ENCODE data around the gene PGAM5. TPM values are rescaled to one million over a fixed set of nuclear protein-coding genes. Genes with fewer than 3 reads are reported as not detected.
A peak's percentile ranks its signal among the peaks of the same experiment; 100 is the strongest.

The PGAM5 gene
- total RNA-seq, 1 donor from 2014 or later: 25.4 TPM

GRCh38 chr12:132708150-132708549, 2.5 kb upstream of the PGAM5 start:
- H3K36me3 ChIP-seq: no peaks in the 10 kb centered on the region
- no peak for TF ChIP-seq CTCF (IDR thresholded peaks at IDR 0.05)
- peaks cover 16% of the 10 kb centered on the region for H3K4me1 ChIP-seq
- H3K9me3 ChIP-seq: no peaks in the 10 kb centered on the region
- intact Hi-C loops (cut with DNase I): no loop called here
- H3K27ac ChIP-seq: no peak overlapping the region
- H3K27me3 ChIP-seq: no peaks in the 10 kb centered on the region
- no peak overlapping the region for H3K4me3 ChIP-seq
- DNase-seq (no peak), ATAC-seq (no peak)

GRCh38 chr12:132710043-132710404, 618 bp upstream of the PGAM5 start:
- H3K9me3 ChIP-seq: no peaks in the 10 kb centered on the region
- H3K36me3 ChIP-seq: peaks cover 5% of the 10 kb centered on the region
- peak overlapping the region; percentile 74 for H3K27ac ChIP-seq
- intact Hi-C loops (cut with DNase I): no loop called here
- DNase-seq (no peak), ATAC-seq (peak; percentile 35)
- peaks cover 16% of the 10 kb centered on the region for H3K4me1 ChIP-seq
- TF ChIP-seq CTCF (IDR thresholded peaks at IDR 0.05): no peak
- H3K27me3 ChIP-seq: no peaks in the 10 kb centered on the region
- peak overlapping the region; percentile 79 for H3K4me3 ChIP-seq

GRCh38 chr12:132711080-132711843, 620 bp downstream of the PGAM5 start:
- peak overlapping the region; percentile 79 for H3K4me3 ChIP-seq
- no peak for TF ChIP-seq CTCF (IDR thresholded peaks at IDR 0.05)
- peaks cover 8% of the 10 kb centered on the region for H3K36me3 ChIP-seq
- H3K27ac ChIP-seq: peak overlapping the region; percentile 31
- ATAC-seq (peak; percentile 5), DNase-seq (peak; percentile 70)
- H3K9me3 ChIP-seq: no peaks in the 10 kb centered on the region
- intact Hi-C loops (cut with DNase I): no loop called here
- H3K27me3 ChIP-seq: no peaks in the 10 kb centered on the region
- H3K4me1 ChIP-seq: peaks cover 16% of the 10 kb centered on the region

- Histone ChIP-seq H3K4me3 (no peak overlapping the region), H3K27me3 (no peaks in the 10 kb centered on the region), H3K9me3 (no peaks in the 10 kb centered on the region), H3K36me3 (peaks cover 24% of the 10 kb centered on the region), H3K27ac (no peak overlapping the region), H3K4me1 (peaks cover 16% of the 10 kb centered on the region)
- intact Hi-C loops (cut with DNase I): no loop called here
- no peak for DNase-seq
- TF ChIP-seq CTCF (IDR thresholded peaks at IDR 0.05): no peak
- no peak for ATAC-seq
Observed at GRCh38 chr12:132713123-132713522, 2.5 kb downstream of the PGAM5 start.

GRCh38 chr12:132715874-132716273, 5.2 kb downstream of the PGAM5 start:
- DNase-seq (no peak), ATAC-seq (no peak)
- no peak overlapping the region for H3K4me3 ChIP-seq
- peaks cover 9% of the 10 kb centered on the region for H3K4me1 ChIP-seq
- H3K36me3 ChIP-seq: peaks cover 46% of the 10 kb centered on the region
- H3K27ac ChIP-seq: no peak overlapping the region
- H3K27me3 ChIP-seq: no peaks in the 10 kb centered on the region
- intact Hi-C loops (cut with DNase I): no loop called here
- no peak for TF ChIP-seq CTCF (IDR thresholded peaks at IDR 0.05)
- H3K9me3 ChIP-seq: no peaks in the 10 kb centered on the region
